GM12892 (cell line): Measurements from ENCODE around the gene OBP2B.

ENCODE experiments used
- POLR2AphosphoS5 ChIP-seq: IDR thresholded peaks from 2 replicates; pipeline ENCODE4 v1.6.1; 2011; ENCODE audit warnings: low read depth, low read length, control low read depth
- TAF1 ChIP-seq: IDR thresholded peaks from 2 replicates; pipeline ENCODE4 v1.6.1; 2011; ENCODE audit warnings: low read depth, mild to moderate bottlenecking, control low read depth, low read length, borderline replicate concordance

DNA sequence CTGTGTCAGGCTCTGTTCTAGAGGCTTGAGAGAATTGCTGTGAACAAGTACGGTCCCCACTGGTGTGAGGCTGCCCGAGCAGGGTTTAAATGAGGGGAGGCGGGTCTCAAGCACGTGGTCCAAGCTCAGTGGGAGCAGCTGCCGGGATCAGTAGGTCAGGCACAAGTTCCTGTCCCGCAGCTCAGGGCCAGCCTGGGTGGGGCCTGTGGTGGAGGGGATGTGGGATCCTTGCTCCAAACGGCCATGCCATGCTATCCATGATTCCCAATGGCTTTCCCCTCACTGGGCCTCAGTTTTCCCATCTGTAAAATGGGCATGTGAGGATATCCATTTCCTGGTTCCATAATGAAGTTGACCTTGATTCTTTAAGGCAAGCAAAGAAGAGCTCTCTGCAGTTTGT is 17.1 kb downstream of the OBP2B start:
- TF ChIP-seq POLR2AphosphoS5: no peak
- TF ChIP-seq TAF1: no peak
